NCI-H2171 (cell line): ENCODE data around the gene SLC26A2.

ENCODE experiments used
- DNase-seq: peaks from one replicate; lab custom pipeline; 2025; lab: John Stamatoyannopoulos, UW

Gene SLC26A2

DNA sequence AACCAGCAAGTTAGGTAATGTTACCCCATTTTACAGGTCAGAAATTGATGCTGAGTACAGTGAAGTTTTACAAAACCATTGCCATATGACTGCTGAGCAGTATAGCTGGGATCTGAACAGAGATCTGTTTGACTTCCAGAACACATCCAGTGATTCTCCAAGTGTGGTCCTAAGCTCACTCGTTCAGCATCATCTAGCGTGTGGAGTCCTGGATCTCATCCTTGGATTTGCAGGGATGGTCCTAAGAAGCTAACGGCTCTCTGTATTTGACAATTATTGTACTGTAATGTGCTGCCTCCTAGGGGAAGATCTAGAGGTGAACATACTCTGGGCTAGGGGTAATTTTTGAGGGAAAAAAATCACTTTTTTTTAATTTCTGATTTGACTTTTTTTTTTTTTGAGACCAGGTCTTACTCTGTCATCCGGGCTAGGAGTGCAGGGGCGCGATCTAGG, 1.4 kb downstream of the SLC26A2 start:
- DNase-seq = no peak

GRCh38 chr5:149962601-149963300, 2.2 kb downstream of the SLC26A2 start:
- no peak for DNase-seq

- DNase-seq = no peak
Measured at GRCh38 chr5:149963729-149964128, 3.2 kb downstream of the SLC26A2 start.

DNA sequence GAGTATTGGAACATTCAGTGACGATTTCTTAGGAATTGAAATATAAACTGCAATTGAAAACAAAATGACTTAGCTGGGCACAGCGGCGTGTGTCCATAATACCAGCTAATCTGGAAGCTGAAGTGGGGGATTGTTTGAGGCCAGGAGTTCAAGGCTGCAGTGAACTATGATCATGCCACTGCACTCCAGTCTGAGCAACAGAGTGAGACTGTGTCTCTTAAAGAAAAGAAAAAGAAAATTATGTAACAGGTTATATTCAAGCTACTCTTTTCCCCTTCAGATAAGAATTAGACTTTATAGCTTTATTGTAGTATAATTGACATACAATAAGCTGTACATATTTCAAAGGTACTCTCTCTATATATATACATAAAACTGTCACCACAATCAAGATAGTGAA, 6.4 kb downstream of the SLC26A2 start:
- no peak for DNase-seq

- DNase-seq = no peak
Measured at GRCh38 chr5:149969181-149969930, 8.8 kb downstream of the SLC26A2 start.

DNA sequence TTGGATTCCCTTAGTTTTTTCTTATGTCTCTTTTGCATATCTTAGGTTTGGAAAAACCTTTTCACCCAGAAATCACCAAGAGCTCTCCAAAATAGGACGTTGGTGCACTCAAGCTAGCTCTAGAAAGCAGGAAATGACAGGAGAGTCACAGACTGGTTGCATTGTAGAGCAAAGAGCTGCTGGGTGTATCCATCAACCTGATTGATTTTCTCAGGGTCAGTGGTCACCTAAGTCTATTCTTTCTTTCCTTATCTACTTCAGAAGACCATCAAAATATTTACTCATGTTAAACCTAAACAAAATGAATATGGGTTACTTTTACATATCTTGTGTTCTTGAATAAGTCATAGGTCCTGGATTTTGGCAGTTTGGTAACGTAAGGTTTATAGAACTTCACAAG, 14.9 kb downstream of the SLC26A2 start:
- DNase-seq = no peak

GRCh38 chr5:149979896-149980295, 19.3 kb downstream of the SLC26A2 start:
- no peak for DNase-seq

DNA sequence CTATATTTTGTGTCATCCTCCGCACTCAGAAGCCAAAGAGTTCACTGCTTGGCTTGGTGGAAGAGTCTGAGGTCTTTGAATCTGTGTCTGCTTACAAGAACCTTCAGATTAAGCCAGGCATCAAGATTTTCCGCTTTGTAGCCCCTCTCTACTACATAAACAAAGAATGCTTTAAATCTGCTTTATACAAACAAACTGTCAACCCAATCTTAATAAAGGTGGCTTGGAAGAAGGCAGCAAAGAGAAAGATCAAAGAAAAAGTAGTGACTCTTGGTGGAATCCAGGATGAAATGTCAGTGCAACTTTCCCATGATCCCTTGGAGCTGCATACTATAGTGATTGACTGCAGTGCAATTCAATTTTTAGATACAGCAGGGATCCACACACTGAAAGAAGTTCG, 20.6 kb downstream of the SLC26A2 start:
- no peak for DNase-seq

DNA sequence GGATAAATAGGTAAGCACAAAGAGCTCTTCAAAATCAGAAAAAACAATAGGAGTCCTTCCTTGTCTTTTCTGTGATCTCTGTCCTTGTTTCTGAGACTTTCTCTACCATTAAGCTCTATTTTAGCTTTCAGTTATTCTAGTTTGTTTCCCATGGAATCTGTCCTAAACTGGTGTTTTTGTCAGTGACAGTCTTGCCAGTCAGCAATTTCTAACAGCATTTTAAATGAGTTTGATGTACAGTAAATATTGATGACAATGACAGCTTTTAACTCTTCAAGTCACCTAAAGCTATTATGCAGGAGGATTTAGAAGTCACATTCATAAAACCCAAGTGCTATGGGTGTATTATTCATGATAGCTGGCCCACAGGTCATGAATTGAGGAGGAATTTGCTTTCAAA, 21.9 kb downstream of the SLC26A2 start:
- no peak for DNase-seq

GRCh38 chr5:149988126-149988525, 27.6 kb downstream of the SLC26A2 start:
- DNase-seq = no peak

DNA sequence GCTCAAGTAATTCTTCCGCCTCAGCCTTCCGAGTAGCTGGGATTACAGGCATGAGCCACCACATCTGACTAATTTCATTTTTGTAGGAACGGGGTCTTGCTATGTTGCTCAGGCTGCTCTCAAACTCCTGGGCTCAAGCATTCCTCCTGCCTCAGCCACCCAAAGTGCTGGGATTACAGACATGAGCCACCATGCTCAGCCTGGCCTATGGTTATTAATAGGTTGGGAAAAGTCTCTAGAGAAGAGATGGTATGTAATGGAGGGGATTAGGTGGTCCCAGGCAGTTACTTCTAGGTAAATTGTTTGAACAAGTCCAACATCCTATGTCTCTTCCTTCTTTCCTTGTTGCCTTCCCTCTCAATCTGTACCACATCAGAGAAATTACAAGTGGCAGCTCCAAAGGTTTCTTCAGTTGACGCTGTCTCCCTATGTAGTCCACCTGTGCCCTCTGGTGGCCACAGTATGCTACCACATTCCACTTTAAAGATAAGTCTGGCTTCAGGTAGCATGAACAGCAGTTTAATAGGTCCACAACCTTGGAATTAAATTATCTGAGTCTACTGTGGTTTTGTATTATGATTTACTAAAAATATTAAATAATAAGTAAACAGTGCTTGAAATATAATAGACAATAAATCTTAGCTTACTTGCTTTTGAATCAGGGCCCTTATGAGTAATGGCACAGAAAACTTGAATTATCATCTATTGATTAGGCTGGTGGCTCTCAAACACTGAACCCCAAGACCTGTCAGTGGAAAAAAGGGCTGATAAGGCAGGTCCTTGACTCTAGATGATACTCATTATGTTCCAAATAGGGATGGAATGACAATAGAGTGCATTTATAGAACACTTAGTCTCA, 30.2 kb downstream of the SLC26A2 start:
- peak; percentile 35 for DNase-seq

DNA sequence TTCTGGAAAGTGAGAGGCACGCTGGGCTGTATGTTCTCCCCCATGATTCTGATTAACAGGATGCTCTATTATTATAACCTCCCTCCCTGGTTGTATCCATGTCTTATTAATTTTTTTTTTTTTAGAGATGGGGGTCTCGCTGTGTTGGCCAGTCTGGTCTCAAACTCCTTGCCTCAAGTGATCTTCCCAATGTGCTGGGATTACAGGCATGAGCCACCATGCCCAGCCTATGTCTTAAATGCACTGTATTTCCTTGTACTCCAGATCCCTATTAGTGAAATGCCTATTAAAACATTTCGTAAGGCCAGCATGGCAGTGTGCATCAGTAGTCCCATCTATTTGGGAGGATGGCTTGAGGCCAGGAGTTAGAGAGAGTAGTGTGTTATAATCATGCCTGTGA, 32.9 kb downstream of the SLC26A2 start:
- no peak for DNase-seq

GRCh38 chr5:149995385-149996204, 35.0 kb downstream of the SLC26A2 start:
- no peak for DNase-seq

DNA sequence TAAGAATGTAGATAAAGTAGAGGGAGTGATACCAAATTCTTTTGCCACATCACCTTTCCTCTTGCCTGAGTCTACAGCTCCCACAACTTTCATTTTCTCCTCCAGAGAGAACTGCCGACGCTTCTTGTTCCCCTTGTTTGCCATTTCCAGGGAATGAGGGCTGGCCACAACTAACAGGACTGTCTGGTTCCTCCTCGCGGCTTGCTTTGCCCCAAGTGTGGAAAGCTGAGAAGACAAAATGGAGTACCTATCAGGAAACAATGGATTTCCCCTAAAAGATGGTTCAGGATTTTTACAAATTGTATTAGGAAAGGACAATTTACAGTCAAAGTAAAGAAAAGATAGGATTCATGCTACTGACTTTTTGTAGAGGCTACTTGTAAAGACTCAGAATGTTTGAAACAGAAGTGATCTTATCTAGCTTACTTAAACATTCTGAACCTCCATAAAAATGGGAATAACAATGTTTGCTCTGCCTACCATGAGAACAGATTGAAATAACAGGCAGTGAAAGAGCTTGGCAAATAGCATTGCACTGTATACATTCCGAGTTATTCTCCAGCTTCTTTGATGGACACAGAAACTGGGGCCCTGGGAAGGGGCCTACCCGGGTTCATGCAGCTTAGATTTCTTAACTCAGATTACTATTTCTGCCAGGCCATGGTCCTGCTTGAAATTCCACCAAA, 35.8 kb downstream of the SLC26A2 start:
- DNase-seq = no peak

DNA sequence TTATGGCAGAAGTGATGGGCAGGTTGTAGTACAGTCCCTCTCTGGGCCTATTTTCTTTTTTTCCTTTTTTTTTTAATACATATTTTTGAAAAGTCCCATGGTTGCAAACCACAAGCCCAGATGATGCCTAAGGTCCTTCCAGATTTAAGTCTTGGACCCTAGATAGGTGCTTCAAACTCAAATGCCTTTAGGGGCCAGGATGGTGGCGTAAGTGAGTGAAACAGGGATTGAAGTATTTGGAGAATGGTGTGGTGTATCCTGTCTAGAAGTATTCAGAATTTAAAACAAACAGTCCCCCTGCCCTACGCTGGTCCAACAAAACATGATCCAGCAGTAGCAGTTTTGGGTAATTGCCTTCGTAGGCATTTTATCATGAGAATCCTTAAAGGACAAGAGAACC, 37.7 kb downstream of the SLC26A2 start:
- DNase-seq = no peak

DNA sequence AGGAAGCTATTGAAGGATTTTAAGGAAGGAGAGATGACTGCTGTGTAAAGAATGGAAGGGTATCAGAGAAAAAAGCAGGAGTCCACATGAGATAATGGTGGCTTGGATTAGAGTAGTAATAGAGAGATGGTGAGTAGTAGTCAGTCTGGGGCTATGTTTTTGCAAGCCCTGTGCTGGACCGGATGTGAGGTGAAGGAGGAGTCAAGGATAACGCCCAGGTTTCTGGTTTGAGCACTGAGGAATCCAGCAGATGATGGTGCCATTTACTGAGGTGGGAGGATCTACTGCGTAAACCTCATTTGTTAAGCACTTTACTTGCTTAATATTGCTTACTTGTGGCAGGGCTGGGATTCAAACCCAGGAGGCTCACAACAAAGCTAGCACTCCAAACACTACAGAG, 38.8 kb downstream of the SLC26A2 start:
- no peak for DNase-seq

DNA sequence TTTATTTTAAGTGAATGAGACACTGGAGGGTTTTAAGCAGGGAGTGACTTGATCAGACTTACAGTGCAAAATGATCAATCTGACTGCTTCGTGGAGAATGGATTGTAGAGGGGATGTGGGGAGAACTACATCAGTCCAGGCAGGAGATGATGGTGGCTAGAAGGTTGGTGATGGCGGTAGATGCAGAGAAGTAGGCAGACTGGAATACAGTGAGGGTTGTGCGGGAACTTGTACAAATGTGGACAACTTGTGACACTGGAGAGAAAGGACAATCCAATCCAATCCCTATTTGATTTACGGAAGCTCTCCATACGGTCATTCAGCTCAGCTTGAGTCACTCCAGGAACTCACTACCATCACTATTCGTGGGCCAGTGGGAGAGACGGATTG, 39.3 kb downstream of the SLC26A2 start:
- no peak for DNase-seq

DNA sequence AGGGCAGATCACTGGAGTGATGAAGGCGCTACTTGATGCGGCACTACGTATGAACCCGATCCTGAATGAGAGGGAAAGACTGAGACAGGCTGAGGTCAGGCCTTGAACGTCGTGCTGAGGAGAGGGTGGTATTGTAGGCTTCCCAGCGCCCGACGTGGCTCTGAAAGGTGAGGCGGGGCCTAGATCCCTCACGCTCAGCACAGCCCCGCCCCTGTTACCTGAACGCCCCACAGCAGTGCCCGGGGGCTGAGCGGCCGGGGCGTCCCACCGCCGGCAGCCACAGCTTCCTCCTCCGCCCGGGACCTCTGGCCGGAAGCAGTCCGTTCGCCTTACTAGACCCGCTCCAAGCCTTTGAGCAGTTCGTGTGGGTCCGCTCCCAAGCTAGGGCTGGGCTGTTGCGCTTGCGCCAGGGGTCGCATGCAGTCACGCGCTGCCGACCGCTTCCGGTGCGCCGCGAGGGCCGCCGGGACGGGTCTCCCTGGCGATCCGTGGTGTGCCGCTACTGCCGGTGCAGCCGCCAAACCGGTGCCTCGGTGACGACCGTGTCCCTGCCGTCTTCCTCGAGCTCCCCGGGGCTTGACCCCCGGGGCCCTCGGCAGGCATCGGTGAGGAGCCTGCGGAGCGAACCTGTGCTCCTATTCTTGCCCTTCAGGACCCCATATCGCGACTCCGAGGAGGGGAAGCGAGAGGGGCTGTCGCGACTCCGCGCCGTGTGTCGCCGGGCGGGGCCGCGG, 39.9 kb downstream of the SLC26A2 start, which contains the start of the genes HMGXB3 and TIGD6:
TSS of gene HMGXB3 (plus strand) at position 484 of the 734 bp plus-strand sequence. CDS start 4,114 bp downstream, outside the sequence.
TSS of gene TIGD6 (minus strand) at position 399 of the 734 bp plus-strand sequence. CDS start 4,306 bp downstream, outside the sequence.
- DNase-seq = peak; percentile 72

DNA sequence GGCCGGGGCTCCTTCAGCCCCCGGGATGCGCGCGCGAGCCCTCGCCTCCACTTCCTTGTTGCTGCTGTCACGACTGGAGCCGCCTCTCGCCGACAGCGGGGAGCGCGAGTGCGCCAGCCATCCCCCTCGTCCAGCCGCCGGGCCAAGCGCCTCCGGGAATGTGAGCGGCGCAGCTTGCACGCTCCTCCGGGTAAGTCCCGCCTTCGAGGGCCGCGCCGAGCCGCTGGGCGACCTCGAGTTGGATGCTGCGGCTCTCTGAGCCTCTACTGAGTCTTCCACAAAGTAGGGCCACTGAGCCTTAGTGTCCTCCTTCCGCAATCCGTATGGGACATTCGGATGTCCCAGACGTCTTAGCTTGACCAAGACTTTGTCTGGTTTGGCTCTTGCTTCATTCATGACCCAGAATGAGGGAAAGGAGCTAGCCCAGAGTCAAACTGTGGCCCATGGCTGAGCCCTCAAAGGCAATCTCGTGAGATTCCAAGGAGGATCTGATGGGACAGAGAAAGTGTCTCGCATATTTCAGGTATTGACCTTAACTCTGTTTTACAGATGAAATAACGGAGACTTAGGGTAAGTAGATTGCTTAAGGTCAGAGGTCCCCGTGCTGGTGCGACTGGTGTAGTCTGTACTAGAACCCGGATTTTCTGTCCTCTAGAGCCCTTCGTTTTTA, 40.6 kb downstream of the SLC26A2 start:
- DNase-seq = no peak
